ENCODE measurements around the gene GTSF1L. TPM values are rescaled to one million over a fixed set of nuclear protein-coding genes. Genes with fewer than 3 reads are reported as not detected.

GTSF1L gene
- total RNA-seq, 1 donor from 2014 or later, result not detected

DNA sequence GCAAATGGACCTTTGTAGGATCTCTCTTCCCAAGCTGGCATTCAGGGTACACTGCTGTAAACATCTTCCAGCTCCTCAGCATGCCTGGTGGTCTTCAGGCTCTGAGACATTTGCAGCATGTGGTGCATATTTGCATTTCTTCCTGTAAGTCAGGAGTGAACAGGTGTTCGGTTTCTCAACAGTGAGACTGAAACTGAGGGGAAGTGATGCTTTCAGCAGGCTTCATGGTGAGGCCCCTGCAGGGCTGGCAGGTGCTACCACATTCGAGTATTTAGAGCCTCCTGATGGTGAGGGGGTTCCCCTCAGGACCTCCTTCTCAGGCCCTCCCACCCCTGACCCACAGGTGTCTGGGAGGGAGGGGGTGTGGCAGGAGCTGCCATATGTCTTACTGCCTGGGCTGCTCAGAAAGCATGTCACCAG is 44.8 kb downstream of the GTSF1L start:
- Mint-ChIP-seq H3K4me3 (ENCODE audit: low read depth) (no peak overlapping the region), H3K27ac (no peak overlapping the region), H3K27me3 (no peaks in the 10 kb centered on the region), H3K4me1 (ENCODE audit: low read depth) (peaks cover 4% of the 10 kb centered on the region), H3K9me3 (ENCODE audit: low read depth) (peaks cover 3% of the 10 kb centered on the region), H3K36me3 (ENCODE audit: insufficient read depth) (peaks cover 4% of the 10 kb centered on the region)
- TF ChIP-seq, protein P1, sequence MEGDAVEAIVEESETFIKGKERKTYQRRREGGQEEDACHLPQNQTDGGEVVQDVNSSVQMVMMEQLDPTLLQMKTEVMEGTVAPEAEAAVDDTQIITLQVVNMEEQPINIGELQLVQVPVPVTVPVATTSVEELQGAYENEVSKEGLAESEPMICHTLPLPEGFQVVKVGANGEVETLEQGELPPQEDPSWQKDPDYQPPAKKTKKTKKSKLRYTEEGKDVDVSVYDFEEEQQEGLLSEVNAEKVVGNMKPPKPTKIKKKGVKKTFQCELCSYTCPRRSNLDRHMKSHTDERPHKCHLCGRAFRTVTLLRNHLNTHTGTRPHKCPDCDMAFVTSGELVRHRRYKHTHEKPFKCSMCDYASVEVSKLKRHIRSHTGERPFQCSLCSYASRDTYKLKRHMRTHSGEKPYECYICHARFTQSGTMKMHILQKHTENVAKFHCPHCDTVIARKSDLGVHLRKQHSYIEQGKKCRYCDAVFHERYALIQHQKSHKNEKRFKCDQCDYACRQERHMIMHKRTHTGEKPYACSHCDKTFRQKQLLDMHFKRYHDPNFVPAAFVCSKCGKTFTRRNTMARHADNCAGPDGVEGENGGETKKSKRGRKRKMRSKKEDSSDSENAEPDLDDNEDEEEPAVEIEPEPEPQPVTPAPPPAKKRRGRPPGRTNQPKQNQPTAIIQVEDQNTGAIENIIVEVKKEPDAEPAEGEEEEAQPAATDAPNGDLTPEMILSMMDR (IDR thresholded peaks at IDR 0.05; ENCODE audit: unreplicated experiment), result no peak
- DNase-seq (ENCODE audit: low spot score, unreplicated experiment), result no peak

DNA sequence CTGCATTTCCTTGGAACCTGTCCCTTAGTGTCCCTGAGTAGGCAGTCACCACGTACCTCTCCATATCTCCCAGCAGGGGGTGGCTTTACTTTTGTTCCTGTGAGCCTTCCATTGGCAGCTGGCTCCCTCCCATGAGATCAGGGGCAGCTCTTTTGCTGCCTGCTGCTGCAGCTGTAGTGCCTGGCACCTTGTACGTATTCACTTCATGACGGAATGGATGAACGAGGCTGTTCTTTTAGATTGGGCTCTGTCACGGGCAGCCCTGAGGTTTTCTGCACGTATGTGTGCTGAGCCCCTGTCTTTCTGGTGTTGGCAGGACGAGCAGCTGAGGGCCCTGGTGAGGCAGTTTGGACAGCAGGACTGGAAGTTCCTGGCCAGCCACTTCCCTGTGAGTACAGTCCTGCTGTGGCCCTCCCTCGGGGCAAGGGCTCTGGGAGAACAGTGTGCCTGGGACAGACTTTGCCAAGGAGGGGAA is 45.3 kb downstream of the GTSF1L start:
- TF ChIP-seq, protein P1 (IDR thresholded peaks at IDR 0.05; ENCODE audit: unreplicated experiment), result peak; percentile 17
- H3K27me3 Mint-ChIP-seq, result no peaks in the 10 kb centered on the region
- H3K27ac Mint-ChIP-seq, result no peak overlapping the region
- peaks cover 4% of the 10 kb centered on the region for H3K4me1 Mint-ChIP-seq (ENCODE audit: low read depth)
- no peak for DNase-seq (ENCODE audit: low spot score, unreplicated experiment)
- peaks cover 4% of the 10 kb centered on the region for H3K36me3 Mint-ChIP-seq (ENCODE audit: insufficient read depth)
- no peak overlapping the region for H3K4me3 Mint-ChIP-seq (ENCODE audit: low read depth)
- H3K9me3 Mint-ChIP-seq (ENCODE audit: low read depth), result peaks cover 3% of the 10 kb centered on the region

DNA sequence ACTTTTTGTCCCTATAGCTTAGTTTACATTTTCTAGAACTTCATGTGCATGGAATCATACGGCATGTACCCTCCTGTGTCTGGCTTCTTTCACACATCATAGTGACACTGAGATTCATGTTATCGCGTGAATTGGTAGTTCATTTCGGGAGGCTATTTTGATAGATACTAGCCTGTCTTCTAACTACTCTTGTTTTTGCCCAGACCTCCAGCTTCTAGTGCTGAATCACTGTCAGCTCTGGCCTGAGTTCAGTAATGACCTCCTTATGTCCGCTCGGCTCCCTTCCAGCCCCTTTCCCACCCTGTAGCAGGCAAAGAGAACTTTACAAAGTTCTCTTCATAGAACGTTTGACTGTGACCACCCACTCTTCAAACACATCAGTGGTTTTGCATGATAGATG is 45.8 kb downstream of the GTSF1L start:
- H3K9me3 Mint-ChIP-seq (ENCODE audit: low read depth), result peaks cover 3% of the 10 kb centered on the region
- H3K4me1 Mint-ChIP-seq (ENCODE audit: low read depth), result peaks cover 4% of the 10 kb centered on the region
- no peak overlapping the region for H3K4me3 Mint-ChIP-seq (ENCODE audit: low read depth)
- peaks cover 8% of the 10 kb centered on the region for H3K36me3 Mint-ChIP-seq (ENCODE audit: insufficient read depth)
- no peak for DNase-seq (ENCODE audit: low spot score, unreplicated experiment)
- TF ChIP-seq, protein P1 (IDR thresholded peaks at IDR 0.05; ENCODE audit: unreplicated experiment), result no peak
- H3K27ac Mint-ChIP-seq, result no peak overlapping the region
- H3K27me3 Mint-ChIP-seq, result no peaks in the 10 kb centered on the region

DNA sequence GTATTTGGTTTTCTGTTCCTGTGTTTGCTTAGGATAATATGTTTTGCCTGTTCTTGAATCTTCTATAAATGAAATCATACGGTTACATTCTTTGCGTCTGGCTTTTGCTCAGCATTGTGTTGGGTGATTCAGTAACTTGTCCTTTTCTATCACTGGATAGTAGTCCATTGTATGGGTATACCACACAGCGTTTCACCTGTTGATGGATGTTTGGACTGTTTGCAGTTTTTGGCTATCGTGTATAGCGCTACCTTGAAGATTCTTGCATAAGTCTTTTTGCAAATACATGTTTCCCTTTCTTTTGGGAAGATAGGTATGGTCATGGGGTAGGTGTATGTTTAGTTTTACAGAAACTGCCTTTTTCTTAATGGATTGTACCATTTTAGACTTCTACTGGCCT is 50.4 kb downstream of the GTSF1L start:
- Mint-ChIP-seq H3K9me3 (ENCODE audit: low read depth) (peaks cover 3% of the 10 kb centered on the region), H3K36me3 (ENCODE audit: insufficient read depth) (peaks cover 13% of the 10 kb centered on the region), H3K4me1 (ENCODE audit: low read depth) (peaks cover 4% of the 10 kb centered on the region), H3K27ac (no peak overlapping the region), H3K27me3 (no peaks in the 10 kb centered on the region), H3K4me3 (ENCODE audit: low read depth) (no peak overlapping the region)
- TF ChIP-seq, protein P1 (IDR thresholded peaks at IDR 0.05; ENCODE audit: unreplicated experiment), result no peak
- no peak for DNase-seq (ENCODE audit: low spot score, unreplicated experiment)

Other genes with a start within 250 kb of the GTSF1L start
- gene L3MBTL1, start 219.3 kb downstream of the GTSF1L start, total RNA-seq, result 42.8 and 45.7 TPM in 2 replicates
- 8.7 and 8.9 TPM in 2 replicates for gene SGK2, start 168.0 kb downstream of the GTSF1L start, total RNA-seq
- 56.6 and 61.4 TPM in 2 replicates for gene IFT52, start 136.1 kb downstream of the GTSF1L start, total RNA-seq
- gene MYBL2, start 59.9 kb downstream of the GTSF1L start, total RNA-seq, result 43.3 and 44.4 TPM in 2 replicates
- gene TOX2, start 187.8 kb upstream of the GTSF1L start, total RNA-seq, result 2.5 and 2.8 TPM in 2 replicates

Measured in progenitor cell of endocrine pancreas (in vitro differentiated cells).